Effector CD8-positive, alpha-beta T cell (primary cell): ENCODE data around the gene TDRD3.

Experiments used
- DNase-seq: peaks from one replicate; lab custom pipeline; 2025; lab: John Stamatoyannopoulos, UW

The TDRD3 gene

DNA sequence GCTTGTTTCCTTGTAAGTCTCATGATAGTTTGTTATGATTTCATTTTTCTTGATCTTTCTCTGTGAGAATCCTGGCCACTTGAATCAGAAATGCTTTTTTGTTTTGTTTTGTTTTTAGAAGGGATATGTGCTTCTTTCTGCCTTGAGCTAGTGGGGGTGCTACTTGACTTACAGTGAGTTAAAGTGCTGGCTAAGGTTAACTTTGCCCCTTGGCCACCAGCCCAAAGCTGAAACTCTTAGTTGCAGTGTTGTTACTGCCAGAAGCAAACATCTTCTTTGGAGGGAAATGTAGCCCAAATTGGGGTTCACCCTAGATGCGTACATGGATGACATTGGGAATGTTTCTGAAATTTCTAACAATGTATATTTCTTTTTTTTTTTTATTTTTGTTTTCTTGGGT lies 57.4 kb downstream of the TDRD3 start:
- DNase-seq: no peak

DNA sequence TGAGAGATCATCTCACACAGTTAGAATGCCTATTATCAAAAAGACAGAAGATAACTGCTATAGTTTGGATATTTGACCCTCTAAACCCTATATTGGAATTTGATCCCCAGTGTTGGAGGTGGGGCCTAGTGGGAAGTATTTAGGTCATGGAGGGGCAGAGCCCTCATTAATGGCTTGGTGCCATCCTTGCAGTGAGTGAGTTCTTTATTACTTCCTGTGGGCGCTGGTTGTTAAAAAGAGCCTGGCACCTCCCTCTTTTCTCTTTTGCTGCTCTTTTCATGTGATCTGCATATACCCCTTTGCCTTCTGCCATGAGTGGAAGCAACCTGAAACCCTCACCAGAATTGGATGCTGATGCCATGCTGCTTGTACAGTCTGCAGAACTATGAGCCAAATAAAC lies 66.8 kb downstream of the TDRD3 start:
- no peak for DNase-seq

DNA sequence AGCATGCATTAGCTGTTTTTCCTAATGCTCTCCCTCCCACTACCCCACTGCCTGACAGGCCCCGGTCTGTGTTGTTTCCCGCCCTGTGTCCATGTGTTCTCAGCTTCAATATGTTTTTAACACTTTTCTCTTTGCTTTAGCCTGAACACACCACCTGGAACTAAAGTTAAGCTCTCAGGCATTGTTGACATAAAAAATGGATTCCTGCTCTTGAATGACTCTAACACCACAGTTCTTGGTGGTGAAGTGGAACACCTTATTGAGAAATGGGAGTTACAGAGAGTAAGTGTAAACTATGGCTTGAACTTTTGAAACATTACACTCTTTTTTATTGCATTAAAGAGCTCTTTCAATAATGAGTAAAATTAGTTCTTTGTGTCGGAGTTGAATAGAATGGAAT lies 70.1 kb downstream of the TDRD3 start:
- no peak for DNase-seq

DNA sequence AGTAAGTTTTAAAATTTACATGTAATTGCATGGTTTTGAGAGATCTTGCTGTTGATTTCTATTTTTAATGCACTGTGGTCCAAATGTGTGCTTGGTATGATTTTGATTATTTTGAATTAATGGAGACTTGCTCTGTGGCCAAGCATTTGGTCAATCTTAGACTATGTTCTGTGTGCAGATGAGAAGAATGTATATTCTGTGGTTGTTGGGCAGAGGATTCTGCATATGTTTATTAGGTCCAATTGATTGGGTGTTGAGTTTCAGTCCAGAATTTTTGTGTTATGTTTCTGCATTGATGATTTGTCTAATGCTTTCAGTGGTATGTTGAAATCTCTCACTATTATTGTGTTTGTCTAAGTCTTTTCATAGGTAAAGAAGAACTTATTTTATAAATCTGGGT lies 82.3 kb downstream of the TDRD3 start:
- no peak for DNase-seq

DNA sequence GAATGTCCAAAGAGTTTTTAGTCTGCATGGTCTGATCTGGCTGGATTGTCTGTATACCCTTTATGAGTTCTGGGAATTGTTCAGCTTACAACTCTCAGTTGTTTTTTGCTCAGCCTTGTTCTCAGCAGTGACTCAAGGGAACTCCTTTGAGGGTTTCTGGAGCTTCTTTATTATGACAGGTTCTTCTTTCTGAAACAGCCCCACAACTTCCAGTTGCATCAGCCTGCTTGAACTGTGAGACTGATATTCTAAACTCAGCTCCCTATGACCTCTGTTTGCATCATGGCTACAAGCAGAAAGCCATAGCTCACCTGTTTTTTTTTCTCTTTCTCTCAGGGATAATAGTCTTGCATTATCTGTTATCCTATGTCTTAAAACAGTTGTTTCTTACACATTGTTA lies 85.0 kb downstream of the TDRD3 start:
- DNase-seq: no peak

DNA sequence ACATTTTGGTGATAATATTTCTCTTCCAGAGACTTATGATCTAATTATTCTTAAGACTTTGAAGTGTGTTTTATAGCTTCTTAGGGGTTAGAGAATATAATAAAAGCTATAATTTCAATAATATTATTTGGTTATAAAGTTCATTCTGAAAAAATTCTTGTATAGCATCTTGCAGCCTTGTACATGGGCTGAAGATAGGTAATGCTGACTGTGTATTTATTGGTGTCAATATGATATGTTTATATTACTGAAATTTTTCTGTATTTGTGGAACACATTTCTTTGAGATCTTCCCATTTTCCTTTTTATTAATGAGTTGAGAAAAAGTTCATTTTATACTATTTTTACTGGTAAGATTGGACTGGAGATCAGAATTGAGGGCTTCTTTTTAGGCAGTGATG lies 87.8 kb downstream of the TDRD3 start:
- DNase-seq: no peak

DNA sequence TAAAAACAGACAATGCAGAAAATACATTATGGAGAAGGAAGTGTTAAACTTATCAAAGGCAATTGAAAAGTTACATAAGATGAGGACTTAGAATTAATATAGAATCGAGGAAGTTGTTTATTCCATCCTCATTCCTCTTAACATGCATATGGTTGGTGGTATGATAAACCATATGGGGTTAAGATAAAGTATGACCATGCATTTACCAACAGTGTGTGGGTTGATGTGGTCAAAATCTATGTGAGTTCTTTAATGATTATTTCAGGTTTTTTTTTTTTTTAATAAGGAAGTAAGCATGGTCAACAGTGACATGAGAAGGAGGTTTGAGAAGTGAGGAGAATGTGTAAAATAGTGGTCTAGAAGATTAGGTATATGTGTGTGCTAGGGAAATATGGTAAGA lies 94.5 kb downstream of the TDRD3 start:
- no peak for DNase-seq

DNA sequence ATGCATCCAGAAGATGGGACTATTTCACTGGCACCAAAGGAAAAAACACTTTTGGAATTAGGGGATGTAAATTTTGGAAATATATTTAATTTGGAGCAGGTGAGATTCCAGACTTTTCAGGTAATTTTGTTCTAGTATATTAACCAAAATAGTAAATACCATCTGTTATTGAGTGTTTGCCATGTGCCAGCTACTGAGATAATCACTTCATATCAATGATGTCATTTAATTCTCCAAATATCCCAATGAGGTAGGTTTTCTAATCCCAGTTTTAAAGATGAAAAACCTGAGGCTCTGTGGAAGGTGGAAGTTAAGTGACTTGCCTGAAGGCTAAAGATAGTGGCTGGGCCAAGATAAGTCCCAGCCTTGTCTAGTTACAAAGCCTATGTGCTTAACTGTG lies 95.2 kb downstream of the TDRD3 start:
- DNase-seq: no peak

DNA sequence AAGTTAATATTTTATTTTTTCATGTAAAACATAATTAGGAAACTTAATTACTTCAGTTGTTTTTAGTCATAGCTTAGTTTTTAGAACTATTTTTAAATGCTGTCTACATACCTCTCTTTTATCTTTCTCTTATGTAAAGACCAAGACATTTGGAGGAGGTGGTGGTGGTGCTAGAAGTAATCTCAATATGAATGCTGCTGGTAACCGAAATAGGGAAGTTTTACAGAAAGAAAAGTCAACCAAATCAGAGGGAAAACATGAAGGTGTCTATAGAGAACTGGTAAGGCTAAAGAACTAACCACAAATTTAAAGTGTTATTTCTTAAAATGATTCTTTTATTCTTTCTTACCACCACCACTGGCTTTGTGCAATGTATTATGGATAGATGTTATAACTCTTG lies 97.3 kb downstream of the TDRD3 start:
- no peak for DNase-seq

DNA sequence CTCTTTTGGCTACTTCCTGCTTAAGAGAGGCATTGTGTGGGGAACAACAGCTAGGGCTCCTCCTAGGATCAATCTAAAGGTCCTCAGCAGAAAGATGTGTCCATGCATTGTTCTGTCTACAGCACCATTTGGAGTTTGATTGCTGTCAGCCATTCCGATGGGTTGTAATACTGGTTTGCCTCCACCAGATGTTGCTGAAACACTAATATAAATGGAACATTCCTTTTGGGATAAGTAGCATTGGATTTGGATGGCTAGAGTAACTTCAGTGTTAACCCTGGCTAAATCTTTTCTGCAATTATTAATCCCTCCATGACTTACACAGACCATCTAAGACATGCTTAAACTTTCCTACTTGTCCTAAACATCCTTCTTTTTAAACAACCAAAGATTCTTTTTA lies 104.2 kb downstream of the TDRD3 start:
- DNase-seq: no peak

DNA sequence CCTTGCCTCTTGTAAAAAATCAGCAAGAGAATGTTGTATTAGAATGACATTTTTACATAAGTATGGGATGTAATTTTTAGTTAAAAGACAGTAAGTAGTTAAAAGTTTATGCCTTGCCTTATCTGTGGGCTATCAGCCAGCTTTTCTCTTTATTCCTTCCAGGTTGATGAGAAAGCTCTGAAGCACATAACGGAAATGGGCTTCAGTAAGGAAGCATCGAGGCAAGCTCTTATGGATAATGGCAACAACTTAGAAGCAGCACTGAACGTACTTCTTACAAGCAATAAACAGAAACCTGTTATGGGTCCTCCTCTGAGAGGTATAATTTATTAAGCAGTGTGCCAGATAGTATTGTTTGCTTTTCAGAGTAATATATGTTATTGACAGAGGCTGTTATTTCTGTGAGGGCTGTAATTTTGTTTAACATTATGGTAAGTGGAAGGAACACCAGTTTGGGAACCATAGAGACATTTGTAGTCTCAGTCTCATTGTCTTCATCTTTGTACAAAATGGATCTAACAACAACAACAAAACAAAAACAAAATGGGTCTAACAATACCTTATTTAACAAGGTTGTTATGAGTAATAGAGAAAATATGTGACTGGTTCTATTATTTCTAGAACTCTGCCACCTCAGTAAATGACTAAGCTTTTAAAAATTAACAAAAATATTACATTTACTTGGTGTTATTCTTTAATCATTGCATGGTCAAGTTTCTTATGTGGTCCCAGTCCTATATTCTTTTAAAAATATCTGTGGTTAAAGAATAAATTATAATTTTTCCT lies 112.8 kb downstream of the TDRD3 start:
- DNase-seq: no peak

DNA sequence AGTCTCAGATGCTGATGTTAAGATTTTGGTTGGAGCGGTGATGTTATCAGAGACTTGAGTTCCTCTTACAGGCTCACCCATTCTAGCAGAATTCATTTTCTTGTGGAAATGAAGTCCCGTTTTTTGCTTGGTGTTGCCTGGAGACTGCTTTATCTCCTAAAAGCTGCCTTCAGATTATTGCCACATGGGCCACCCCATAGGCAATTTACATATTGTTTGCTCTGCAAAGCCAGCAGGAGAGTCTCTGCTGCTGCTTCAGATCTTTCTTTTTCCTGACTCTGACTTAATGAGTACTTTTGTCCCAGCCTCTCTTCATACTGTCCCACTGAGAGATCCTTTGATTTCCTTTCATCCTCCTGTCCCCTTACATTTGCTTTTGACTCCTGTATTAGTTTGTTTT lies 114.6 kb downstream of the TDRD3 start:
- no peak for DNase-seq

DNA sequence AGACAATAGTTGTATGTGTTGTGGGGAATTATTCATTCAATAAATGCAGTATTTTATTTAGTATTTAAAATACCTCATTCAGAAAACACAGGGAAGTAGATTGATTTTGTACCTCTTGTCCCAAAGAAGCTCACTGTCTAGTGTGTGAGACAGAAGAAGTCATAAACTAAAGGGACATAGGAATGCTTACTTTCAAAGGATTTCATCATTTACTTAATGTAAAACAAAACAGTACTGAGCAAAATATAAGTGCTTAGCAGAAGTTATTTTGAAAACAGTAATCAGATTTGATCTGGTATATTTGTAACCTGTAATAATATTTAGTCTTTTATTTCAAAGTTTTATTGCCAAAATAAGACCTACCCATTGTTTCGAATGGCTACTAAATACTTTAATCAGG lies 117.9 kb downstream of the TDRD3 start:
- no peak for DNase-seq

DNA sequence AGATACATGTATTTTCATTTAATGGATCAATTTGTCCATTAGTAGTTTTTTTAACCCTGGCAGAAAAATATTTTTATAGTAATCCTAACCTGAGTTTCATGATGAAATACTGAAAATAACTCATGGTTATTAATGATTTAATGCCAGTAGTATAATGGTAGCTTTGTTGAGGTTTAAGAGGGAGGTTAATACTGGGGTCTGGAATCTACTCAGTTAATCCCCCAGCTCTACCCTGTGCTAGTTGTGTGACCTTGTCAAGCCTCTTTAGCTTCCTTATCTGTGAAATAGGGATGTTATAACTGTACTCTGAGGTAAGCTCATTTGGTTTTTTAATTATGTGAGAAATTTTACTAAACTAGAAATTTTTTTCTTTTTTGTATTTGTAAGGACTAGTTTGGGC lies 122.5 kb downstream of the TDRD3 start:
- DNase-seq: no peak

DNA sequence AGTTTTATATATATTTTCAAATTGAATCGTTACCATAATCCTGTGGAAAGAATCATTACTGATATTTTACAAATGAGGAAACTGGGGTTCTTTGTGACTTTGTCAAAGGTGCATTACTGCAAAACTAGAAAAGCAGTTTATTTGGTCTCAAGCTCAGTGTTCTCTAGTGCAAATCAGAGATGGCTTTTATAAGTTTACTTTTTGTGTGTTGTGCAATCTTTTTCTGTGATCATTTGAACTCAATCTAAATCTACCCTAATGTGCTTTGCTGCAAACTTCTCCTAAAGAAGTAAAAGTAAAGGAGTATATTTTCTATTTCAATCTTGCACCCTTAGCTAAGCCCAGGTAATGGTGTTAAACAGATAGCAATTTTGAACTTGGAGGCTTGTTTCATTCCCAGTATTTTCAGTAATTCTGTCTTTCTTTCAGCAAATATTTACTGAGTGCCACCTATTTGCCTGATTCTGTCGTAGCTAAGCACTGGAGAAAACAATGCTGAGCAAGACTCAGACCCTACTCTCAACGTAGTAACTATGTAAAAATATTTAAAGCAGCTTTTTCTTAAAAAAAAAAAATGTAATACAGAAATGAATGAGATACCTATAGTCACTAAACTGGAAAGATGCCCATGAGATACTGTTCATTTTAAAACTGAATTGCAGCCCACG lies 124.0 kb downstream of the TDRD3 start:
- no peak for DNase-seq

DNA sequence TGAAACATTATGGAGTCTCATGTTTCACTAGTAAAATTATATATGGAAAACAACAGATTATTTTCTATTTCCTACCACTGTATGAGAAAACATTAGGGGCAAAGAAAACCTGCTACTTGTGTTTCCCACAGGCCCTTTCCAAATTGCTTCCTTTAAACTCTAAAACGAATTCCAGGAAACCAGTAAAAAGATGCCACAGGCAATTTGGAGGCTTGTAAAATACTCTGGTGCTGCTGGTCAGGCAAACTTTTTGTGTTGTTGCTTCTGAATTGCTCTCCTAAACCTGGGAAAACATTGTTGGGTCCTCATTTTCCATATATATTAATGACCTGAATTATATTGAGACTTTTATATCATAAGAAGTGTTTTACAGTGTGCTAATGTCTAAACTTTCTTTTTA lies 141.5 kb downstream of the TDRD3 start:
- no peak for DNase-seq

DNA sequence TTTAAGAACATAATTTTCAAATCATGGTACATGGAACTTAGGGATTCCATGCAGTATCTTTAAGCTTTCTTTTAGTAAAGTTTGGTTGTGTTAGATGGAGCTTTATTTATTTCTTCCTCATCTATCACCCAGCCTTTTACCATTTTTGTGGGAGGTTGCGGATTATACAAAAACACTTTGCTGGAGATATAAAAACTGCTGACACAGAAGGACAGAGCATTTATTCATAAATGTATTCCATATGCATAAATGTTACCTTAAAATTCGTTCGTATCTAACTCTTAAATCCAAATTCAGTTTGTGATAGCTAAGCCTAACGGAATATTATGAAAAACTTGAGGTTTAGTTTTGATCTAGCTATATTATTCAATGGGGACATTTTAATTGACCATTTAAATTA lies 143.3 kb downstream of the TDRD3 start:
- no peak for DNase-seq

DNA sequence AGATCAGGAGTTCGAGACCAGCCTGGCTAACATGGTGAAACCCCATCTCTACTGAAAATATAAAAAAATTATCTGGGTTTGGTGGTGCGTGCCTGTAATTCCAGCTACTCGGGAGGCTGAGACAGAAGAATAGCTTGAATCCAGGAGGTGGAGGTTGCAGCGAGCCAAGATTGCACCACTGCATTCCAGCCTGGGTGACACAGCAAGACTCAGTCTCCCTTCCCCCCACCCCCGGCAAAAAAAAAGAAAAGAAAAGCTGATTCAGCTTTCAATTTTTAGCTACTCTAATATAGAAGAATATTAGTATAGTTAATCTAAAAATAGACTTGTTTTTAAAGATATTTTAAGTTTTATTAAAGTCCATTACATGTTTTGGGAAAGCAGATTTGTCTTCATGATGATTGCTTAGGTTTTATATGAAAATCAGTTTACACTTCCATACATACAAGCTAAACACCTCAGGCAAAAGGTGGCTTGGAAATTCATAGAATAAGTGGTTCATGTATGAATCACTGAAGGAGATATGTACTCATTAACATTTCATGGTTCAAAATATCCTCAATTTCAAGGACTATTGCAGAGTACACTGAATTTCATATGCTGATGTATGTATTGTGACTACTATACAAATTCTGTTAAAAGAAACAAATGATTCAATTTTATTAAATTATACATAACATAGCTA lies 165.2 kb downstream of the TDRD3 start:
- no peak for DNase-seq

DNA sequence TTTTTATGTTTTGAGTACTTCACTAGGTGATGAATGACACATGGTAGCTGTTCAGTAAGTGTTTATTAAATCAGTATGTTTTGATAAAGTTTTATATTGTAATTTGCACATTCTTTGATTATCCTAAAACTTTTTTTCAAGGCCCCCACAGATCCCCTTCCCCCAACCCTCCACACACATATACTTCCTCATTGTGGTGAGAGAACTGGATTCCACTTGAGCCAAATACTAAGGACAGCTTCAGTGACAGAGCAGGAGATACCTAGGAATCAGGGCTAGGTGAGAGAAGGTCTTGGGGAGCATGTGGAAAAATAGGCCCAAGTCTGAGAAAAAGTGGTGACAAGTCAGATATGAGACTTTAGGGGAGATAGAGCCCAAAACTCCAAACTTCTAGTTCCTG lies 174.6 kb downstream of the TDRD3 start:
- DNase-seq: no peak

DNA sequence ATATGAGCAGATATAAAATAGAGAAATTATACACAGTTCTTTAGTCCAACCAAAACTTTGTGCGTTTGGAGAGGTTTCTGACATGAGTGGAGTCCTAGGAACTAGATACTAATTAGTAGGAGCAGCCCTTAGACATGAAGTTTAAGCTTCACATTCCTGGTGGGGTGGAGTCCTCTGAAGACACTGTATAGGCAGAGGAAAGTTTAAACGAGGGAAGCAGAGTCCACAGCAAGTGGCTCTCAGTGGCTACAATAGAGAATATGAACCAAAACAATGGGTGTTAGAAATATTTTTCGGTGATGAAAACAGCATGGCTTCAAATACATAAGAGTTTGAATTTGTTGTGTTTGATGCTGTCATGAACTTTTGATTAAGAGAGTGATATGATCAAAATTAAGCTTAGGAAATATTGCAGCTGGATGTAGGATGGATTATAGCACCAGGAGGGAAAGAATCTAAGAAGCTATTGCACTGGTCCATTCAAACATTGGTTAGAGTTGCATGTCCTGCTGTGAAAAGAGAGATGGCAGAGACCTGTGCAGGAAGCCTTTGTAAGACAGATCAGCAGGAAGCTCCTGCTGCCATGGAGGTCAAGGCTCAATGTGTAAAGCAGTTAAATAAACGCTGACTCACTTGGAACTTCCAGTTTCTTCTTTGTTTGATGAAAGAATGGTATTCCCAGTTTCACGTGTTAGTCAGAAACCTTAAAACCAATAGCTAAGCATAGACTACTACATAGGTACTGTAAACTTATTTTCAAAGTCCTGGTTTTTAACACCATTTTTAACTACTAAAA lies 175.2 kb downstream of the TDRD3 start:
- no peak for DNase-seq

DNA sequence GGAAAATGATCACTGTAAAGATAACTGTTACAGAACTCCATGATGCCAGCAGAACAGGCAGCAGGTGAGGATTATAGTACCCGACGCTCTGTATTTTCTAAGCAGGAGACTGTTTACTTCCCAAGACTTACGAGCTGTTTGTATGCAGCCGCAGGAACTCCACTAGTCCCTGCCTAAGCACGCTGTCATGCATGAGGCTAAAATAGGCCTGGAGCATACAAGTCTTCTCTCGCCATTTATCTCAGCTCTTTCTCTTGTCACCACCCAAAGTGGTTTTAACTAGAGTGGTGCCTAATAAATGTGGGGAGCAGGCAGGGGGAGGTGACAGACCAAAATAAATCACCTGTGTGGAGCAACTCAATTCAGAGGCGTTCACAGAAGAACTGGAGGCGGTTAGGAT lies 175.8 kb downstream of the TDRD3 start:
- DNase-seq: no peak

DNA sequence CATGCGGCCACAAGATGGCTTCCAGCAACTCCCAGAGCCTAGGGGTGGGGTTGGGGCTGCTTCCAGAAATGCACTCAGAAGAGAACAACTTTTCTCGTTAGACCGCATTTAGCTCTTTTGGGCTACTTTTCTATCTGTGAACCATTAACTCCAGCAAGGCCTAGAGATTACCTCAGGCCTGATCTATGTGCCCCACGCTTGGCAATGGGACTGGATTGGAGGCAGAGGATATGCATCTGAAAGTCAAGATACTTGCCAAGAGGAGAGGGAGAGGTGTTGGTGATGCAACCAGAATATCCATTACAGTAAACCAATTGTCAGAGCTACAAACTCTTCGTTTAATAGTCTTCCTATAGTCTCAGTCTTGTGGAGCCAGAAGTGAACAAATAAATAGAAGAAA lies 177.7 kb downstream of the TDRD3 start:
- DNase-seq: no peak

DNA sequence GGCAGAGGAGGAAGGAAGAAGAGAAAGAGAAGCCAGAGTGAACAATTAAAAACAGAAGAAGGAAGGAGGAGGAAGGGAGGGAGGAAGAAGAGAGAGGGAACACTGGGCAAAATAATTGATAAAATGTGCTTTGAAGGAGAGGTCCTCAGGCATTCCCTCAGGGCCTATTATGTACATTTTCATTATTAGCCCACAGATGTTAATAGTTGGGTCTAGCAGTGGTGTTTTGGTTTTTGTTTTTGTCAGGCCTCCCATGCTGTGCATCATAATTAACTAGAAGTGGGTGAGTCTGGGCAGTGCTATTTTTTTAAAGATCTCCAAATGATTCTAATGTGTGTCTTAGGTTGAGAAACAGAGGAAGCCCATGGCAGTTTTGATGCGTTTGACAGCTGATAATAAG lies 178.1 kb downstream of the TDRD3 start:
- no peak for DNase-seq
